Skin epidermis (tissue), 12 donors: ENCODE data around the gene COL4A3.
A peak's percentile ranks its signal among the peaks of the same experiment; 100 is the strongest.

Source experiments
- H3K27ac ChIP-seq, 21 experiments: fragments of 200-600 bp; sonication (generic) in 11 of 21; one replicate each; pipeline ENCODE4 v1.5.0; 2020; ENCODE audit warnings: mild to moderate bottlenecking in 3 of 21, inconsistent platforms in 2 of 21, moderate library complexity in 2 of 21
- H3K4me3 ChIP-seq, 7 experiments: fragments of 200-600 bp; sonication (generic) in 2 of 7; one replicate each; pipeline ENCODE4 v1.5.0; 2020; ENCODE audit warnings: inconsistent platforms in 2 of 7, mild to moderate bottlenecking in 2 of 7, moderate library complexity in 1 of 7

Gene COL4A3

DNA sequence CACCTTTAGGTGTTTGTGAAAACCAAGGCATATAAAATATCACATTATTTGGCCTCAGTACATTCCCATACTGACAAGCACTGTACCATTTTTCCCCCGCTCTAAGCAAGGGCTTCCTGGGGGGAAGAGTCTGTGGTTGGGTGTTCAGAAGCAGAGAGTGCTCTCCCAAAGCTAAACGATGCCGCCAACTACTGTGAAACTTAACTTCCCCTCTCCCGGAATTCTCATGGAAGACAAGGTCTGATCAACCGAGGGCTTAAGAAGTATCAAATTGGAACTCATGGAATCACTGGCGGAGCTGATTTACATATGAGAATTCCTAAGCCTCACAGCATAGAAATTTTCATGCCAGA is 160.2 kb downstream of the COL4A3 start:
- peak overlapping the region; percentile 66 to 90 (median 86) for H3K4me3 ChIP-seq
- peak overlapping the region in 19 of 21 experiments; percentile 19 to 99 (median 94) for H3K27ac ChIP-seq

DNA sequence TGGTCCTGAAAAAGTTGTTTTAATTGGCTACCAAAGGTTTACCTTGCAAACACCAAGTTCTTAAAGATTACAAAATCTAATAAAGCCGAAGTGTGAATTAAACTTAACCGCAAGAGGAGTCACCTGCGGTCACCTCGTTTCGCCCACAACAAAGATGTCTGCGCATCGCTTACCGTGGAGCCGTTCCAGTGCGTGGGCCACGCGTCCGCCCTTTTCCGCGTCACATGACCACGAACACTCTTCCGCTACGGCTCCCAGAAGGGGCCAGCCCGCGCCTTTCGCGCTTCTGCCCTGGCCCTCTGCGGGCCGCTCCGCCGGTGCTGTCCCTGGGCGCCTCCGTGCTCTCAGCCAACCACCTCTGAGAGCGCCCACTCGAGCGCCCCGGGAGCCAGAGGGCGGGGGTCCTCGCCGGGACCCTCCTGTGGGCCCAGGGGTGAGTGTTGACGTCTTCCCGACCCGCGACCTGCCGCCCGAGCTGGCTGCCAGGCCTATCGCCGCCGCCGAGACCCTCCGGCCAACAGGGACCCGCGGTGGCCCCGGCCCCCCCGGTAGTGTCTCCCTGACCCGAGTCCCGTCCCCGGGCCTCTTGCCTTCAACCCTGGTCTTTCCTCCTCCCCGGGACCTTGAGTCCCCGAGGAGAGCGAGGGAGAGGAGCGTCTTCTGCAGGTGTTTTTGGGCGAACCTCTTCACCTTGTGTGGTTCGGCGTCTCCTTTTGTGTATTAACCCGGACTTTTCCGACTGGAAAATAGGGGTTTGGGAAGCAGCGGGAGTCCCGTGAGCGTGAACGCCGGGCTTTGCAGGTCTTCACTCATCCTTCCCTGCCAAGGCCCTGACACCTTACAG is 160.8 kb downstream of the COL4A3 start, which contains the start of gene MFF:
TSS of gene MFF (plus strand) at position 257 of the 844 bp plus-strand sequence. CDS start 5,415 bp downstream, outside the sequence.
- peak within 1 kb of the TSS; percentile 66 to 90 (median 86) for H3K4me3 ChIP-seq
- H3K27ac ChIP-seq, result peak within 1 kb of the TSS; percentile 82 to 99 (median 93)

DNA sequence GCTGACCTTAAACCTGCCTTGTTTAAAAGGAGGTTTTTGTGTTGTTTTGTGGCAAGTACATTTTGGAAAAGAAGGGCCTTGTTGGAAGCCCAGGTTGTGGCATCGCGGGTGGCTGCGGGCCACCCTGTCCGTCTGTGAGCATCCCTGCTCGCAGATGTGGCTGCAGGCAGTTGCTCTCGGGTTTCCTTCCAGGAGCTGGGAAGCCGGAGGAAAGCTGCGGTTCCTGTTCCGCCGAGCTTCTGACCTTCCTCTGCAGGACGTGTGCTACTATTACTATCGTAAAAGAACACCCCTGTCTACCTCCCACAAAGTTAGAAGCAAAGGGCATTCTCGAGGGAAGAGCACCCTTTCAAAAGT is 161.4 kb downstream of the COL4A3 start:
- H3K27ac ChIP-seq, result peak overlapping the region in 20 of 21 experiments; percentile 82 to 99 (median 94)
- peak overlapping the region; percentile 66 to 90 (median 86) for H3K4me3 ChIP-seq

DNA sequence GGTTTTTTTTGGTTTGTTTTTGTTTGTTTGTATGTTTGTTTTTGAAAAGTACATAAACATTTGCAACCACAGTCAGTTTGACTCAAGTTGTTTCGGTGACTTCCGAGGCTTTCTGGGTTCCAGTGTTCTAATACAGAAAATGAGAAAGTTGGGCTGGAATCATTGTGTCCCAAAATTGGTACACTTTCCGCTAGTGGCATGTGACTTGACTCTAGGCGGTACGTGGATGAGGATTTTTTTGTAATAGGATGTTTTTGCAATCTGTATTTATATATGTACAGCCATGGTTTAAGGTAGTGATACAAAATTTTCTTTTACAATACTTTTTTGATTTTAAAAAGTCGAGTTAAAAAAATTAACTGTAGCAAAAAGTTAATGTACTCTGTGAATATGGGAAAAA is 162.4 kb downstream of the COL4A3 start:
- H3K4me3 ChIP-seq, result no peak overlapping the region
- H3K27ac ChIP-seq, result peak overlapping the region in 1 of 21 experiments; percentile 98

DNA sequence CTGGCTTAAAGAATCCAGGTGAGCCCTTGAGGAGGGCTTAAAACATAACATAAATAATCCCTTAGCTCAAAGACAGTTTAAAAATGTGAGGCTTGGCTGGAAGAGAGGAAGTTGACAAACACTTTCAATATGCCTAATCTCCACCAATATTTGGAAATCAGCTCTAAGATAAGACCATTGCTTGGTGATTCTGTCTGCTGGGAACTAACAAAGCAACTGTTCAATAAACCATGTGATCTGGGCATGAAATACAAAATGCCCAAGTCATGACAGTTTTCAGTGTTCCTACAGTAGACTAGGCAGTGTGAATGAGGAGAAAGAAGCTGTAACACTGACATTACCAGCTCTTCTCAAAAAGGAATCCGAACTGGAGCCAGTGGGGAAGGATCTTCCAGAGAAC is 171.3 kb downstream of the COL4A3 start:
- no peak overlapping the region for H3K27ac ChIP-seq
- no peak overlapping the region for H3K4me3 ChIP-seq

DNA sequence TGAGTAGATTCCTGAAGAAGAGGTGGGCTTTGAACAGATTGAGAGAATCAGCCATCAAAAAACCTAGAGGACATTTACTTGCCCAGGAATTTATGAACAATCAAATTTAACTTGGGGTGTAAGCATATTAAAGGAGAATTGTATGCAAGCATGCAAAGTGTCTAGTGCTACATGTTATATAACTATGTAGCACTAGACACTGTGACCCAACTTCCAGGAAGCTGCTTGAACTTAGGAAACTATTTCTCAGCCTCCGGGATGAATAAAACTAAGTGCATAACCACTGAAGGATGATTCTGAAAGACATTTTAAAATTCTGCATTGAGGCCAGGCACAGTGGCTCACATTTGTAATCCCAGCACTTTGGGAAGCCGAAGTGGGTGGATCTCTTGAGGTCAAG is 173.0 kb downstream of the COL4A3 start:
- Histone ChIP-seq H3K27ac (no peak overlapping the region), H3K4me3 (no peak overlapping the region)

DNA sequence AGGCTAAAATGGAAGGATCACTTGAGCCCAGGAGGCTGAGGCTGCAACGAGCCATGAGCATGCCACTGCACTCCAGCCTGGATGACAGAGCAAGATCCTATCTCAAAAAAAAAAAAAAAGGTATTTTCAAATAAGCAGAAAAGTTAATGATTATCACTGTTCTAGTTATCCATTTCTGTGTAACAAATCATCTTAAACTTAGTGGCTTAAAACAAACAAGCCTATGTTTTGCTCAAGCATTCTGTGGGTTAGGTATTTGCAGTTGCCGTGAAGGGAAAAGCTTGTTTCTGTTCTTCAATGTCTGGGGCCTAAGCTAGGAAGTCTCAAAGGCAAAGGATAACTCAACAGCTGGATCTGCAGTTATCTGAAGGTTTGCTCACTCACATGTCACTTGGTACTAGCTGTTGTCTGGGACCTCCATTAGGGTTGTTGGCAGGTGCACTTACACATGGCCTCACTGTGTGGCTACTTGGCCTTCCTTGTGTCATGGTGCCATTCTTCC is 174.7 kb downstream of the COL4A3 start:
- Histone ChIP-seq H3K4me3 (no peak overlapping the region), H3K27ac (no peak overlapping the region)

DNA sequence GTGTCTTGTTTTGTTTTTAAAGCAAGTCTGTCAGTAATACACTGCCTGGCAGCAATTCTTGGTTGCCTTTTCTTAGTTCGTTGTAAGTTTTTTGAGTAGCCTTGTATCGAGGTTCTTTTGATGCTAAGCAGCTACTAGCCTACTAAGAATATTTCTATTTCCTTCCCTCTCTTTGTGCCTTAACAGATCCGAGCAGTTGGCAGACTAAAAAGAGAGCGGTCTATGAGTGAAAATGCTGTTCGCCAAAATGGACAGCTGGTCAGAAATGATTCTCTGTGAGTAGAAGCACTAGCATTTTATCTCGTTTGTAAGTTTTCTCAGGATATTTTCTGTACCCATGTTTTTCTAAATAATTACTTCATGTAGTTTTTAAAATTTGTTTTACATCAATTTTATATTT is 175.7 kb downstream of the COL4A3 start:
- H3K4me3 ChIP-seq, result no peak overlapping the region
- H3K27ac ChIP-seq, result no peak overlapping the region

DNA sequence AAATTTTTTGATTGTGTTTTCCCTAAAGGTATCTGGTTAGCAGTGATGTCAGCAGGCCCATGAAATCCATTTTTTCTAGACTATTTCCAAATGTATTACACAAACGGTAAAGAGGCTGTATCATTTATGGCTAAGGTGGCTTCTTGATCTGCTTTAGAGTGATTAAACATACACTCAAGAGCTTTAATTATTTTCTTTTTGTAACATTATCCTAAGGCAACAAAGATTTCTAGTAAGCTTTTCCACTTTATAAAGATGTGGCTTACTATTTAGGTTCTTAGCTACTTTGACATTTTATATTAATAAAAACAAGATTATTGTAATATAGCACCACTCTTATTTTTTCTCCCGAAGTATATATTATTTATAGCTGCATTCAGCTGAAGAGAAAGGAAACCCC is 177.1 kb downstream of the COL4A3 start:
- no peak overlapping the region for H3K27ac ChIP-seq
- no peak overlapping the region for H3K4me3 ChIP-seq

DNA sequence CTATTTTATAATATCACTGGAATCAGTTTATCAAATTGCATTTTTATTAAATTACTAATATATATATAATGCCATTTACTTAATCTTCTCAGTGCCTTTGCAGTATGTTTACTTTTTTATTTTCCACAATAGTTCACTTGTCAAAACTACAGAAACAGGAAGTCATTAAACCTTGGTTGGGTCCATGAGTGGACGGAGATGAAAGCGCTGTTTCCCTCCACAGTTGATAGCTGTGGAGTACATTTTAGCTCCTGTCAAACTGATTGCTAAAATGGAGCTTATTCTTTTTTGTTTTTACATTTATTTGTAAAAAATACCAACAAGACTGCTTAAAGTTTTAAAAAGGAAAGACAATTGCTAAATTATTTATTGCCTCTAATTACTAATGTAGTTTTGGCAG is 179.8 kb downstream of the COL4A3 start:
- no peak overlapping the region for H3K27ac ChIP-seq
- no peak overlapping the region for H3K4me3 ChIP-seq

DNA sequence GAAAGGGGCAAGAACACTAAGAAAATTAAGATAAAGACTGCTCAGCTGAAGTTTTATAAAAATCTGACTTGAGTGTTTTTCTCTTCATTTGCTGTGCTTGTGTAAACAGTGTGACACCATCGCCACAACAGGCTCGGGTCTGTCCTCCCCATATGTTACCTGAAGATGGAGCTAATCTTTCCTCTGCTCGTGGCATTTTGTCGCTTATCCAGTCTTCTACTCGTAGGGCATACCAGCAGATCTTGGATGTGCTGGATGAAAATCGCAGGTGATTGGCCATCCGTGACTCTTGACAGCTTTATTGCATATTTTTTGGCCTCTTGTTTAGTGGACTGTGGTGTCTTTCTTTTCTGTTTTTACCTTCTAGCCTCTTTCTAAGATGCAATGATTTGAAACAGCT is 182.7 kb downstream of the COL4A3 start:
- H3K27ac ChIP-seq, result no peak overlapping the region
- H3K4me3 ChIP-seq, result no peak overlapping the region

DNA sequence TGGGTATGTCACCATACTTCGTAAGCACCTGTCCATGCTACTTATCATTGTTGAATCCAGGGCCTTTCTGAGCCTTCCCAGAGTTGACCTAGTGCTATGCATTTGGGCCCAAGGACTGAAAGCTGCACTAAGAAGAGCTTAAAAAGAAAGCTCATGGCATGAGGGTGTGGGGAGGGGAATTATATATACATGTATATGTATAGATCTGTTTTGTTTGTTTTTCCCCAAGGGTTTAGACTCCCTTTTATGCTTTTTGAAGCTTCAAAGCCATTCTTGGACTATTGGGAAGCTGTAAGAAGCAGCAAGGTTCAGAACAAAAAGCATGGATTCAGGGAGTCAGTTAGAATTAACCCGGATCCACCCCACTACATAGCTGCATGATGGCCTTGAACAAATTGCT is 183.9 kb downstream of the COL4A3 start:
- Histone ChIP-seq H3K4me3 (no peak overlapping the region), H3K27ac (no peak overlapping the region)

DNA sequence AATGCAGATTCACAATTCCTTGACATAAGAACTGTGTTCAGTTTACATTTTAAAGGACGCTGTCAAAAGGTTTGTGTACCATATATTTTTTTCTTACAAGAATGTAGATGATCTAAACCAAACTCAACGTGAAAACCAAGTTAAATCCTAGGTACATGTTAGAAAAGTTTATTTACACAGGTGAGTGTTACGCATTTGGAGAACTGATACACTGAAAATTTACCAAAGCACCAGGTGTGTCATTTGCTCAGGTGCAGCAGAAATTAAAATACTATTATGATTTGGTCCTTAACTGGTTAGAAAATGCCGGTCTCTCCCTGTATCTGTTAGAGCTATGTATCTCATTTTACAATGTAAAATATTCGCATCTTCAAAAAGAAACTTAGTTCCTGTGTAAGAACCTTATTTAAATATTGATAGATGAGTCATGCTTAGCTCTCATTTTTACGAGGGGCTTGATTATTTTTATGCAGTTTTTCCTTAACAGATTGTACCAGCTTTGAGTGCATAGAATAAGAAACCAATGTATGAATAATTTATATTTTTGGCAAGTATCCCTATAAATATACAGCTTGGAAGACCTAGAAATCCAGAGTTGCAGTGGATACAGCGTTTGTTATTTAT is 185.7 kb downstream of the COL4A3 start:
- Histone ChIP-seq H3K27ac (no peak overlapping the region), H3K4me3 (no peak overlapping the region)

DNA sequence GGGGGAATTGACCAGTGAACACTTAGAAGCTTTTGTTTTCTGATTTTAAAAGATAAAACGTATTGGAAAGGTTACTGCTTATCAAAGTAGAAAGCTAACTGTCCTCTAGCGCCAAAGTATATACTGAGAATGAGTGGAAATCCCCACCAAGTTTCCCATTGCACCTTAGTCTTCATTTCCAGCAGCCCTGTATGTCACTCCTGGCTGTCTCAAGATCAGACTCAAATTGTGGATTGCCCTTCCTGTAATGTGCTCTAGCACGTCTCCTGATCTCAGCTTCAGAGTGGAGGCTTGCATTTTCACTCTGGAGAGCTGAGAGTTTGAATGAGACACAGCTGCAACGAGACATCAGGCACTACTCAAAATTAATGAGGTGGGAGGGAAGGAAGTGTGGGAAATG is 187.2 kb downstream of the COL4A3 start:
- Histone ChIP-seq H3K27ac (no peak overlapping the region), H3K4me3 (no peak overlapping the region)

DNA sequence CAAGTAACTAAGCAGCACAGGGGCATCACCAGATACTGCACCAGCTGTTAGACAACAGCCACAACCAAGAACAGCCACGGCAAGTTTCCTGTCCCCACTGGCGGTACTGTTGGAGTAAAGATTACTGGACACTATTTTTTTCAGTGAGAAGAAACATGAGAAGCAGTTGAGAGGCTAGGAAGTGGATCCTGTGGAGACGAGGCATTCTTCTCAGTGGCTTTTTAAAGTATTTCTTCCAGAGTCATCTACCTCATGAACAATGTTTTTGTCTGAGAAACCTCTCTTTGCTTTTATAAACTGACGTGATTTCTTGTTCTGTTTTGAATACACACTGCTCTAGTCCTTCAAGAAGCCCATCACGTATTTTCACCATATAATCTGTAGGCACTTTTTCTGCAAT is 195.9 kb downstream of the COL4A3 start:
- H3K4me3 ChIP-seq, result no peak overlapping the region
- H3K27ac ChIP-seq, result no peak overlapping the region

DNA sequence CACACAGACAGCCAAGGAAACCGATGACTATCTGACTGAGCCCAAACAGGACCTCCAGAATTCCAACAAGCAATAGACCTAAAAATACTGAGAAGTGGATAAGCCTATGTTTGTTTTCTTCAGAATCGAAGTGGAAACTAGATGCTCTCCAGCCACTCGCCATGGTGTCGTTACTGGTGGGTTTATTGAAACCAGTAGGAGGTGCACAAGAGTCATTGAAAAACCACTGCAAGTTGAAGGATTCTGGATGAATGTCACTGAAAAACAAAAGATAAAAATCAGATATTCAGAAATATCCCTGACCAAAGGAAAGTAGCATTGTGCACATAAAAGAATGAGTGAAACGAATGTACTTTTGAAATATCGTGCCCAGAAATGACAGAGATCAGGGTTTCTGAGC is 199.3 kb downstream of the COL4A3 start:
- Histone ChIP-seq H3K4me3 (no peak overlapping the region), H3K27ac (no peak overlapping the region)
